K562 (cell line): Measurements from ENCODE around the gene FAM83F. TPM values are rescaled to one million over a fixed set of nuclear protein-coding genes. Genes with fewer than 3 reads are reported as not detected.
A peak's percentile ranks its signal among the peaks of the same experiment; 100 is the strongest.

Source experiments
- CBX3 ChIP-seq, 2 experiments: IDR thresholded peaks; 1 replicate in 1 of 2; 2 replicates in 1 of 2; pipeline ENCODE4 v1.6.1; 2012; ENCODE audit warnings: inconsistent platforms in 2 of 2, low read length in 2 of 2, borderline replicate concordance in 1 of 2, control low read depth in 1 of 2
- JUND ChIP-seq, 2 experiments: IDR thresholded peaks; 2 replicates in 1 of 2; 3 replicates in 1 of 2; pipeline ENCODE4 v1.6.1; 2011; ENCODE audit warnings: borderline replicate concordance in 2 of 2, low read depth in 2 of 2, low read length in 2 of 2, improper control_type of control experiment in 1 of 2, missing biosample characterization in 1 of 2, missing genetic modification characterization in 1 of 2, missing genetic modification reagents in 1 of 2
- MTA2 ChIP-seq: fragments of 450-650 bp; IDR thresholded peaks from 2 replicates; pipeline ENCODE4 v1.6.1; 2016; ENCODE audit warnings: low read depth
- RNF2 ChIP-seq: sonication (generic); IDR thresholded peaks from 2 replicates; pipeline ENCODE4 v1.6.1; 2016
- SUPT5H ChIP-seq: fragments of 450-650 bp; IDR thresholded peaks from 2 replicates; pipeline ENCODE4 v1.6.1; 2016
- ZNF184 ChIP-seq: sonication (generic); formaldehyde crosslinking; IDR thresholded peaks from 2 replicates; pipeline ENCODE4 v1.5.0; 2020; ENCODE audit warnings: missing genetic modification reagents
- polyA plus RNA-seq, 8 experiments: library from polyadenylated mRNA; depleted of rRNA in 4 of 8; stranded (reverse) in 5 of 8; unstranded in 3 of 8; fragments of >200 nt; fragmentation: Nextera tagmentation in 2 of 8; fragmentation: Illumina TruSeq in 1 of 8; extraction: Ambion mirVana in 2 of 8; extraction: Trizol in 1 of 8; gene quantifications; 2 replicates each; pipeline versions ENCODE4 v1.2.1 to v1.2.3, GENCODE V29; 2011 to 2014; ENCODE audit warnings: inconsistent platforms in 1 of 8, missing spikeins in 1 of 8
- total RNA-seq, 7 experiments: library from RNA; depleted of rRNA in 6 of 7; stranded (reverse); fragments of >200 nt in 6 of 7; fragmentation: Illumina TruSeq in 2 of 7; extraction: Trizol in 2 of 7; gene quantifications; 2 replicates each; pipeline versions ENCODE4 v1.2.1 to v1.2.3, GENCODE V29; 2011 to 2021; ENCODE audit warnings: low replicate concordance in 1 of 7
- TF ChIP-seq, protein P1 (sequence below): fragments of 250-450 bp; sonication (Bioruptor Pico); IDR thresholded peaks from 2 replicates; pipeline ENCODE4 v1.8.0; 2021; ENCODE audit warnings: moderate library complexity, mild to moderate bottlenecking, inconsistent platforms
- TF ChIP-seq, protein P2 (sequence below), 2 experiments: fragments of 450-650 bp in 1 of 2; sonication (generic) in 1 of 2; formaldehyde crosslinking in 1 of 2; IDR thresholded peaks; 2 replicates each; pipeline versions ENCODE4 v1.7.1 to v1.9.0; 2016 to 2022; ENCODE audit warnings: inconsistent platforms in 1 of 2, mild to moderate bottlenecking in 1 of 2, missing genetic modification reagents in 1 of 2
- TF ChIP-seq, protein P3 (sequence below): fragments of 450-650 bp; IDR thresholded peaks from 2 replicates; pipeline ENCODE4 v1.6.1; 2016; ENCODE audit warnings: low read depth

The FAM83F gene
- total and polyA plus RNA-seq, 9 of the 15 experiments (the other 6 are each of a cell fraction or from before 2014, with no cell fraction given), result under 0.01 to 0.13 (median 0.04) TPM; not detected in 1

DNA sequence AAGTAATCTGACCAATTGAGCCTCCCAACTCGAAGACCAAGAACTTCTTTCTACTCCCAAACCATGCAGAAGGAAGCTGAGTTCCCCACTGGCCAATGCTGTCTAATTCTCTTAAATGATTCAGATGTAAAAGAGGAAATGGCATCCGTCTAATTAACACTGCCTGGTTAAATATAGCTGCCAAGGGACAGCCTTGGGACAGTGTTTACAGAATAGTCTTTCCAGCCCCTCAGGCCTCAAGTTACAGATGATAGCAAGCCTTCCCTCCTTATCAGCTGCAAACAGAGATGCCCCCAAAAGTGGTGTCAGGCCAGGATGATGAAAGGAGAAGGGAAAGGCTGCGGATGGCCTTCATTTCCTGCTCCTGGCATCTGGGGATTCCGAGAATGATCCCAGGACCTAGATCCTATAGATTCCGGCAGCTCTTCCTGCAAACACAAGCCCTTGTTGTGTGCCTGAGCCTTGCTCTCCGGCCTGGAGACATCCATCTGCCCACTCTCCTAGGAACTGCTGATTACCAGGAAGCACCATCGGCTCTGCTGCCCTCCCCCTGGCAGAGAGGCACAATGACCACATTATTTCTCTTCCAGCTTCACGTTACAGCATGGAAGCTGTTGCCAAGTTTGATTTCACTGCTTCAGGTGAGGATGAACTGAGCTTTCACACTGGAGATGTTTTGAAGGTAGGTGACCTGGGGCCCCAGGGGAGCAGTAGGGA is 48.1 kb upstream of the FAM83F start (continued):
- TF ChIP-seq CBX3 (IDR thresholded peaks at IDR 0.05; ENCODE audit: borderline replicate concordance in 1 of 2, low read length in 2 of 2) (no peak; a peak in 1 of 3 replicates), MTA2 (peak; percentile 89), RNF2 (peak; percentile 90), ZNF184 (CRISPR knock-in tag) (no peak), SUPT5H (peak; percentile 47; the same call in 1 of the 2 replicates), JUND (IDR thresholded peaks at IDR 0.05; ENCODE audit: borderline replicate concordance, low read depth, low read length) (peak; percentile 77), JUND (tag; IDR thresholded peaks at IDR 0.05; ENCODE audit: borderline replicate concordance, low read depth, low read length) (peak; percentile 72; the same call in 1 of the 3 replicates)
- TF ChIP-seq, protein P1, sequence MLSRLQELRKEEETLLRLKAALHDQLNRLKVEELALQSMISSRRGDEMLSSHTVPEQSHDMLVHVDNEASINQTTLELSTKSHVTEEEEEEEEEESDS, result no peak
- TF ChIP-seq, protein P2, sequence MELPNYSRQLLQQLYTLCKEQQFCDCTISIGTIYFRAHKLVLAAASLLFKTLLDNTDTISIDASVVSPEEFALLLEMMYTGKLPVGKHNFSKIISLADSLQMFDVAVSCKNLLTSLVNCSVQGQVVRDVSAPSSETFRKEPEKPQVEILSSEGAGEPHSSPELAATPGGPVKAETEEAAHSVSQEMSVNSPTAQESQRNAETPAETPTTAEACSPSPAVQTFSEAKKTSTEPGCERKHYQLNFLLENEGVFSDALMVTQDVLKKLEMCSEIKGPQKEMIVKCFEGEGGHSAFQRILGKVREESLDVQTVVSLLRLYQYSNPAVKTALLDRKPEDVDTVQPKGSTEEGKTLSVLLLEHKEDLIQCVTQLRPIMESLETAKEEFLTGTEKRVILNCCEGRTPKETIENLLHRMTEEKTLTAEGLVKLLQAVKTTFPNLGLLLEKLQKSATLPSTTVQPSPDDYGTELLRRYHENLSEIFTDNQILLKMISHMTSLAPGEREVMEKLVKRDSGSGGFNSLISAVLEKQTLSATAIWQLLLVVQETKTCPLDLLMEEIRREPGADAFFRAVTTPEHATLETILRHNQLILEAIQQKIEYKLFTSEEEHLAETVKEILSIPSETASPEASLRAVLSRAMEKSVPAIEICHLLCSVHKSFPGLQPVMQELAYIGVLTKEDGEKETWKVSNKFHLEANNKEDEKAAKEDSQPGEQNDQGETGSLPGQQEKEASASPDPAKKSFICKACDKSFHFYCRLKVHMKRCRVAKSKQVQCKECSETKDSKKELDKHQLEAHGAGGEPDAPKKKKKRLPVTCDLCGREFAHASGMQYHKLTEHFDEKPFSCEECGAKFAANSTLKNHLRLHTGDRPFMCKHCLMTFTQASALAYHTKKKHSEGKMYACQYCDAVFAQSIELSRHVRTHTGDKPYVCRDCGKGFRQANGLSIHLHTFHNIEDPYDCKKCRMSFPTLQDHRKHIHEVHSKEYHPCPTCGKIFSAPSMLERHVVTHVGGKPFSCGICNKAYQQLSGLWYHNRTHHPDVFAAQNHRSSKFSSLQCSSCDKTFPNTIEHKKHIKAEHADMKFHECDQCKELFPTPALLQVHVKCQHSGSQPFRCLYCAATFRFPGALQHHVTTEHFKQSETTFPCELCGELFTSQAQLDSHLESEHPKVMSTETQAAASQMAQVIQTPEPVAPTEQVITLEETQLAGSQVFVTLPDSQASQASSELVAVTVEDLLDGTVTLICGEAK (IDR thresholded peaks at IDR 0.05), result no peak
- TF ChIP-seq, protein P2 (CRISPR knock-in tag; IDR thresholded peaks at IDR 0.05), result no peak
- TF ChIP-seq, protein P3, sequence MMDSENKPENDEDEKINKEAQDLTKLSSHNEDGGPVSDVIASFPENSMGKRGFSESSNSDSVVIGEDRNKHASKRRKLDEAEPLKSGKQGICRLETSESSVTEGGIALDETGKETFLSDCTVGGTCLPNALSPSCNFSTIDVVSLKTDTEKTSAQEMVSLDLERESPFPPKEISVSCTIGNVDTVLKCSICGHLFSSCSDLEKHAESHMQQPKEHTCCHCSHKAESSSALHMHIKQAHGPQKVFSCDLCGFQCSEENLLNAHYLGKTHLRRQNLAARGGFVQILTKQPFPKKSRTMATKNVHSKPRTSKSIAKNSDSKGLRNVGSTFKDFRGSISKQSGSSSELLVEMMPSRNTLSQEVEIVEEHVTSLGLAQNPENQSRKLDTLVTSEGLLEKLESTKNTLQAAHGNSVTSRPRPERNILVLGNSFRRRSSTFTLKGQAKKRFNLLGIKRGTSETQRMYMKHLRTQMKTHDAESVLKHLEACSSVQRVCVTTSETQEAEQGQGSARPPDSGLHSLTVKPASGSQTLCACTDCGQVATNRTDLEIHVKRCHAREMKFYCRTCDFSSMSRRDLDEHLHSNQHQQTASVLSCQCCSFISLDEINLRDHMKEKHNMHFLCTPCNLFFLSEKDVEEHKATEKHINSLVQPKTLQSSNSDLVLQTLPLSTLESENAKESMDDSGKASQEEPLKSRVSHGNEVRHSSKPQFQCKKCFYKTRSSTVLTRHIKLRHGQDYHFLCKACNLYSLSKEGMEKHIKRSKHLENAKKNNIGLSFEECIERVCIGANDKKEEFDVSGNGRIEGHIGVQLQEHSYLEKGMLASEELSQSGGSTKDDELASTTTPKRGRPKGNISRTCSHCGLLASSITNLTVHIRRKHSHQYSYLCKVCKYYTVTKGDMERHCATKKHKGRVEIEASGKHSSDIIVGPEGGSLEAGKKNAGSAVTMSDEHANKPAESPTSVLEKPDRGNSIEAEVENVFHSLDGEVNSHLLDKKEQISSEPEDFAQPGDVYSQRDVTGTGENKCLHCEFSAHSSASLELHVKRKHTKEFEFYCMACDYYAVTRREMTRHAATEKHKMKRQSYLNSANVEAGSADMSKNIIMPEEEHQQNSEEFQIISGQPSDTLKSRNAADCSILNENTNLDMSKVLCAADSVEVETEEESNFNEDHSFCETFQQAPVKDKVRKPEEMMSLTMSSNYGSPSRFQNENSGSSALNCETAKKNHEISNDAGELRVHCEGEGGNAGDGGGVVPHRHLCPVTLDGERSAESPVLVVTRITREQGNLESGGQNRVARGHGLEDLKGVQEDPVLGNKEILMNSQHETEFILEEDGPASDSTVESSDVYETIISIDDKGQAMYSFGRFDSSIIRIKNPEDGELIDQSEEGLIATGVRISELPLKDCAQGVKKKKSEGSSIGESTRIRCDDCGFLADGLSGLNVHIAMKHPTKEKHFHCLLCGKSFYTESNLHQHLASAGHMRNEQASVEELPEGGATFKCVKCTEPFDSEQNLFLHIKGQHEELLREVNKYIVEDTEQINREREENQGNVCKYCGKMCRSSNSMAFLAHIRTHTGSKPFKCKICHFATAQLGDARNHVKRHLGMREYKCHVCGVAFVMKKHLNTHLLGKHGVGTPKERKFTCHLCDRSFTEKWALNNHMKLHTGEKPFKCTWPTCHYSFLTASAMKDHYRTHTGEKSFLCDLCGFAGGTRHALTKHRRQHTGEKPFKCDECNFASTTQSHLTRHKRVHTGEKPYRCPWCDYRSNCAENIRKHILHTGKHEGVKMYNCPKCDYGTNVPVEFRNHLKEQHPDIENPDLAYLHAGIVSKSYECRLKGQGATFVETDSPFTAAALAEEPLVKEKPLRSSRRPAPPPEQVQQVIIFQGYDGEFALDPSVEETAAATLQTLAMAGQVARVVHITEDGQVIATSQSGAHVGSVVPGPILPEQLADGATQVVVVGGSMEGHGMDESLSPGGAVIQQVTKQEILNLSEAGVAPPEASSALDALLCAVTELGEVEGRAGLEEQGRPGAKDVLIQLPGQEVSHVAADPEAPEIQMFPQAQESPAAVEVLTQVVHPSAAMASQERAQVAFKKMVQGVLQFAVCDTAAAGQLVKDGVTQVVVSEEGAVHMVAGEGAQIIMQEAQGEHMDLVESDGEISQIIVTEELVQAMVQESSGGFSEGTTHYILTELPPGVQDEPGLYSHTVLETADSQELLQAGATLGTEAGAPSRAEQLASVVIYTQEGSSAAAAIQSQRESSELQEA, result no peak
